ENCODE measurements around the gene MICAL2. TPM values are rescaled to one million over a fixed set of nuclear protein-coding genes. Genes with fewer than 3 reads are reported as not detected.

The MICAL2 gene
- total and polyA plus RNA-seq, 2 of the 8 experiments (the other 6 are each of a cell fraction or from before 2014, with no cell fraction given) = 1.3 to 4.1 TPM

DNA sequence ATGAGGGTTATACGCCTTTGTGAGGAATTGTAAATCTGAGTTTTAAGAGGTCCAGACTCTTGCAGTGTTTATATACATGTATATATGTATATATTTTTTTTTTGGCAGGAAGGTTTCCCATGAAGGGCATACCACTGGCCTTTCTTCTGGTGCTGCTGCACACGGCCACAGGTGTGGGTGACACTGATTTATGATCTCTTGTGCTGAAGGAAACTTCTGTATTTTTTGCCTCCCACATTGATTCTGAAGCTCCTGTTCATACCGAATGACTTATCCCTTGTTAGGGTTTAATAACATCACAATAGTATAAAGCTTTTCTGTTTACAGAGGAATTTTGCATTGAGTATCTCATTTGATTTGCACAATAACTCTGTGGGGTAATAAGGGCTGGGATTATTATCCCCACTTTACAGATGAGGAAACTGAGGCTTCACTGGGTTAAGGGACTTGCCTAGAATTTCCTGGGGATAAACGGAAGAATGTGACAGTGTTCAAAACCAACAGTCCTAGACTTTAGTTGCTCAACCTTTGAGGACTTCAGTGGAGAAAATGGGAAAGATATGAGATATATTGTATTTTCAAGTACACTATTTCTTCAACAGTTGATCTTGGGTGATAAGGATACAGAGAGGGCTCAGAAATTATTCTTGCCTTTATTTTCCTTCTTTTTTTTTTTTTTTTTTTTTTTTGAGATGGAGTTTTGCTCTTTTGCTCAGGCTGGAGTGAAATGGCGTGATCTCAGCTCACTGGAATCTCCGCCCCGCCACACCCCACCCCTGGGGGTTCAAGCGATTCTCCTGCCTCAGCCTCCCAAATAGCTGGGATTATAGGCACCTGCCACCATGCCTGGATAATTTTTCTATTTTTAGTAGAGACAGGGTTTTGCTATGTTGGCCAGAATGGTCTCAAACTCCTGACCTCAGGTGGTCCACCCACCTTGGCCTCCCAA, 70.1 kb downstream of the MICAL2 start (continued):
- TF ChIP-seq MAFK (IDR thresholded peaks at IDR 0.05; ENCODE audit: low read depth, low read length) (no peak), NANOG (IDR thresholded peaks at IDR 0.05; ENCODE audit: insufficient read depth, low read depth, low read length, poor library complexity, severe bottlenecking) (no peak), JUN (IDR thresholded peaks at IDR 0.05; ENCODE audit: low read depth, low read length) (no peak)
- TF ChIP-seq, protein P1, sequence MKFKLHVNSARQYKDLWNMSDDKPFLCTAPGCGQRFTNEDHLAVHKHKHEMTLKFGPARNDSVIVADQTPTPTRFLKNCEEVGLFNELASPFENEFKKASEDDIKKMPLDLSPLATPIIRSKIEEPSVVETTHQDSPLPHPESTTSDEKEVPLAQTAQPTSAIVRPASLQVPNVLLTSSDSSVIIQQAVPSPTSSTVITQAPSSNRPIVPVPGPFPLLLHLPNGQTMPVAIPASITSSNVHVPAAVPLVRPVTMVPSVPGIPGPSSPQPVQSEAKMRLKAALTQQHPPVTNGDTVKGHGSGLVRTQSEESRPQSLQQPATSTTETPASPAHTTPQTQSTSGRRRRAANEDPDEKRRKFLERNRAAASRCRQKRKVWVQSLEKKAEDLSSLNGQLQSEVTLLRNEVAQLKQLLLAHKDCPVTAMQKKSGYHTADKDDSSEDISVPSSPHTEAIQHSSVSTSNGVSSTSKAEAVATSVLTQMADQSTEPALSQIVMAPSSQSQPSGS (IDR thresholded peaks at IDR 0.05; ENCODE audit: low read length) = no peak
- TF ChIP-seq, protein P2, sequence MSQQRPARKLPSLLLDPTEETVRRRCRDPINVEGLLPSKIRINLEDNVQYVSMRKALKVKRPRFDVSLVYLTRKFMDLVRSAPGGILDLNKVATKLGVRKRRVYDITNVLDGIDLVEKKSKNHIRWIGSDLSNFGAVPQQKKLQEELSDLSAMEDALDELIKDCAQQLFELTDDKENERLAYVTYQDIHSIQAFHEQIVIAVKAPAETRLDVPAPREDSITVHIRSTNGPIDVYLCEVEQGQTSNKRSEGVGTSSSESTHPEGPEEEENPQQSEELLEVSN (IDR thresholded peaks at IDR 0.05) = no peak

Measured in H1 (cell line).